ENCODE results near the gene SNAPC3. TPM values are rescaled to one million over a fixed set of nuclear protein-coding genes. Genes with fewer than 3 reads are reported as not detected.
"Not testable (repeated sequence)": the region's sequence is repeated elsewhere in the genome, so short reads cannot be mapped to it uniquely, and the experiment has no call there.

The SNAPC3 gene
- total RNA-seq (2014; rRNA removed; shearing (Covaris generic)) = 24.5 TPM in 2 replicates

DNA sequence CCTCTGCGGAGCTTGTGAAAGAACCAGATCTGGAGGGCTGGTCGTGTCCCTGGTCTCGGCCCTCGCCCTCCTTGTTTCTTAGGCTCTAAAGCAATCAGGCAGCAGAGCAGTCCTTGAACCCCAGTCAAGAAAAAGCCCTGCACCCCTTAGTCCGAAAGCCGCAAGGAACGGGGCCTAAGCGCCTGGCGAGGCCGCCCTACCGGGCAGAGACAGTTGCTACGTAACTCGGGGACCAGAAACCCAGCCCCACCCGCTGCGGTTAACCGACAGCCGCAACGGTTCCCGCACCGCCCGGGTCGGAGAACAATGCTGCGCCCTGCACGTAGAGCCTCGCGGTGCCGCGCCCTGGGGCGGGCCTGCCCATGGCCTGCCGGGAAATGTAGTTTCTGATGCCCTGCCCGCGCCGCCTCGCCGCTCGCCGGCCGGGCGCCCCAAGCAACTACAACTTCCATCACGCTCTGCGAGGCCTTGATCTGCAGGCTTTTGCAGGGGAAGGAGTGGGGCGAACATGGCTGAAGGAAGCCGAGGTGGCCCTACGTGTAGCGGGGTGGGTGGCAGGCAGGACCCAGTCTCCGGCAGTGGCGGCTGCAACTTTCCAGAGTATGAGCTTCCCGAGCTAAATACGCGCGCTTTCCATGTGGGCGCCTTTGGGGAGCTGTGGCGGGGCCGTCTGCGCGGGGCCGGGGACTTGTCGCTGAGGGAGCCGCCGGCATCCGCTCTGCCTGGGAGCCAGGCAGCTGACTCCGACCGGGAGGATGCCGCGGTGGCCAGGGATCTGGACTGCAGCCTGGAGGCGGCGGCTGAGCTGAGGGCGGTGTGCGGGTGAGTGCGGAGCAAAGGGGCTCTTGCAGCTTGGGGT lies at the start of gene SNAPC3:
Gene SNAPC3, plus strand, starts transcription at position 505 of the 859 bp plus-strand sequence. Its CDS starts 4 bp downstream, at position 509.
- DNase-seq (ENCODE audit: low read depth) = peak; percentile 91

GRCh38 chr9:15373881-15374280 lies 48.8 kb upstream of the SNAPC3 start:
- no peak for DNase-seq (ENCODE audit: low read depth)

DNA sequence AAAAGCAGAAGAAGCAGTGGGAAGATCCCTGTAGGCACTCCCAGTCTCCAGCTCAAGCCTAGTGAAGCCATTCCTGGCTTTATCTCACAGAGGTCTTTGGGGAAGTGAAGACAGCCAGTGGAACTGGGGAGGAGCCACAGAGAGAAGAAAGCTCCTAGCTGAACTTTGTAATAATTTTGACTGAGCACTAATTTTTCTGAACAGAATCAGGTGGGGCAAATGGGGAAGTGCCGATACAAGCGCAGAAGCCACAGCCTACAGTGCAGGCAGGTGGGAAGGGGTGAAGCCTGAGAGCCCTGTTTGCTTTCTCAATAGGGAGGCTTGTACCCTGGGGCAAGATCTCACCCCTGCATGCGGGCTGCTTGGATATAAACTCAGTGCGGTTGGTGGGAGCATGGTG lies 48.4 kb upstream of the SNAPC3 start:
- DNase-seq (ENCODE audit: low read depth) = no peak

GRCh38 chr9:15374825-15375224 lies 47.9 kb upstream of the SNAPC3 start:
- no peak for DNase-seq (ENCODE audit: low read depth)

- DNase-seq (ENCODE audit: low read depth) = no peak
These were observed 44.8 kb upstream of the SNAPC3 start for GRCh38 chr9:15377625-15378540.

DNA sequence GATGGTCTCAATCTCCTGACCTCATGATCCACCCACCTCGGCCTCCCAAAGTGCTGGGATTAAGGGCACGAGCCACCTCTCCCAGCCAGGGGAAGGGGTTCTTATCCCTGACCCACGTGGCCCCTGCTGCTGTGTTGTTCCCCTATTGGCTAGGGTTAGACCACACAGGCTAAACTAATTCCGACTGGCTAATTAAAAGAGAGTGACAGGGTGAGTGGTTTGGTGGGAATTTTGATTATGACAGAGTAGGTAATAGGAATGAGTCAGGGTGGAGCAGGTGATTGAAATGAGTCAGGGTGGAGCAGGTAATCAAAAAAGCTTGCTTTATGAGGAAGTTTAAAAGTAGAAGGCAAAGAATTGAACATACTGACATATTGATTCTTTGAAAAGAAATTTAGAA lies 43.4 kb upstream of the SNAPC3 start:
- not testable (repeated sequence) for DNase-seq (ENCODE audit: low read depth)

DNA sequence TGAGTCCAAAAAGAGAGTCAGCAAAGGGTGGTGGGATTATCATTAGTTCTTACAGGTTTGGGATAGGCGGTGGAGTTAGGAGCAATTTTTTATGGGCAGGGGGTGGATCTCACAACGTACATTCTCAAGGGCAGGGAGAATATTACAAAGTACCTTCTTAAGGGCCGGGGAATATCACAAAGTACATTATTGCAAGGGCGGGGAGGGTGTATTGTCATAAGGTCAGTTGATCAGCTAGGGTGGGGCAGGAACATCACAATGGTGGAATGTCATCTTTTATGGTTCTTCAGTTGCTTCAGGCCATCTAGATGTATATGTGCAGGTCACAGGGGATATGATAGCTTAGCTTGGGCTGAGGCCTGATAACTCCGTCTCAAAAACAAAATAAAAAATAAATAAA lies 42.8 kb upstream of the SNAPC3 start:
- DNase-seq (ENCODE audit: low read depth) = not testable (repeated sequence)

DNA sequence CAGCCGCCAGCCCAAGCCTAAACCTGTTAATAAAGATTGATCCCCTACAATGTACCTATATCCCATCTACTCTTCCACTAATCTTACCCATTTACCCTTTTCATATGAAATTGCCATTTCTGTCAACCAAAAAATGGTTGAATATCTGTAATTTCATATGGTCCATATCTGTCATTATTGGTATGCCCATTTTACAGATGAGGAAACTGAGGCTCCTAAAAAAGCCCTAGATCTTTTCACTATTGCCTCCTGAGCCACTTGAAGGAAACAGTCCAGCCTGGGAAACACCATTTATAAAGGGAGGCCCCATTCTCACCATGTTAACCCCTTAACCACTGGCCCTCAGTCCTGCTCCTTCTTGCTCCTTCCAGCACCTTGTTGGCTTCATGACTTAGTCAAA lies 41.2 kb upstream of the SNAPC3 start:
- DNase-seq (ENCODE audit: low read depth) = no peak

DNA sequence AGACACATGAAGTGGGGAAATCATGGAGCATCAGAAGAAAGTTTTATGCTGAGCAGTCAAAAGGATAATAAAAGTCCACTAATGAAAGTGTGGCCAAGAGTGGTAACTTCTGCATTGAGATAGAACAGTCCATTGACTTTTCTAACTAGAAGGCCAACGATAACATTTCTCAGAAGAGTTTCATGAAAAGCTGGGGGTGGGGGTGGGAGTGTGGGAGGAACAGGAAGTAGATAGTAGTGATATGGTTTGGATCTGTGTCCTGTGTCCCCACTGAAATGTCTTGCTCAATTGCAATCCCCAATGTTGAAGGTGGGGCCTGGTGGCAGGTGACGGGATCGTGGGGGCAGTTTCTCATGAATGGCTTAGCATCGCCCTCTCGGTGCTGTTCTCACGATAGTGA lies 36.2 kb upstream of the SNAPC3 start:
- no peak for DNase-seq (ENCODE audit: low read depth)

- no peak for DNase-seq (ENCODE audit: low read depth)
These were observed 33.5 kb upstream of the SNAPC3 start for GRCh38 chr9:15389173-15389572.

GRCh38 chr9:15389631-15390030 lies 33.0 kb upstream of the SNAPC3 start:
- DNase-seq (ENCODE audit: low read depth) = no peak

DNA sequence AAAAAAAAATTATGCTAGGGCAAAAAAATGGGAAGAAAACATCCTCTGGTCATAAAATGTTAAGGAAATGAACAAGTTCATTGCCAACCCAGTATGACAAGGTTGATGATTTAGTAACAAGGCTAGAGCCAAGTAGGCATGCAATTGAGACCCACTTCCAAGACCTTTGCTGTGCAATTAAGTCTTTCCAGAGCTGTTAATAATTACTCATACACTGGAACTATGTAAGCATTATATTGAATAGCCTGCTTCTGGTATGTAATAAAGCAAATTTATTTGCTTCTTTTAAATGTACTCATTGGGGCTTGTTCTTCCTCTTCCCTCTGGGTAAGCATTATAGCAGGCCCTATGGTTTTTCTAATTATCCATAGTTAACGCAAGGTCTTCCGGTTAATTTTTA lies 32.5 kb upstream of the SNAPC3 start:
- no peak for DNase-seq (ENCODE audit: low read depth)

DNA sequence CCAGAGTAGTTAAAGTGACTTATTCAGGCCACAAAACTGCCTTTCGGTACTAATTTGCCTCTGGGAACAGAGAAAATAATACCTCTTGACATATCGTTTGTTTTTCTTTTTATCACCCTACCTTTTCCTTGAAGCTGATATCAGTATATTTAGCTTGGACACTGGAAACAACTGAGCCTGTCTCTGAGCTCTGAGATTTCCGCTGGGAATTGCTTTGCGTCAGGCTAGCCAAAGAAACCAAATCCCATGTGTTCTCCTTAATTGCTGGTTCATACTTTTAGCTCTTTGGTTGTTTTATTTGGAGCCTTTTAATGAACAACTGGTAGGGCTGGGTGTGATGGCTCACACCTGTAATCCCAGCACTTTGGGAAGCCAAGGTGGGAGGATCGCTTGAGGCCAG lies 30.3 kb upstream of the SNAPC3 start:
- DNase-seq (ENCODE audit: low read depth) = no peak

DNA sequence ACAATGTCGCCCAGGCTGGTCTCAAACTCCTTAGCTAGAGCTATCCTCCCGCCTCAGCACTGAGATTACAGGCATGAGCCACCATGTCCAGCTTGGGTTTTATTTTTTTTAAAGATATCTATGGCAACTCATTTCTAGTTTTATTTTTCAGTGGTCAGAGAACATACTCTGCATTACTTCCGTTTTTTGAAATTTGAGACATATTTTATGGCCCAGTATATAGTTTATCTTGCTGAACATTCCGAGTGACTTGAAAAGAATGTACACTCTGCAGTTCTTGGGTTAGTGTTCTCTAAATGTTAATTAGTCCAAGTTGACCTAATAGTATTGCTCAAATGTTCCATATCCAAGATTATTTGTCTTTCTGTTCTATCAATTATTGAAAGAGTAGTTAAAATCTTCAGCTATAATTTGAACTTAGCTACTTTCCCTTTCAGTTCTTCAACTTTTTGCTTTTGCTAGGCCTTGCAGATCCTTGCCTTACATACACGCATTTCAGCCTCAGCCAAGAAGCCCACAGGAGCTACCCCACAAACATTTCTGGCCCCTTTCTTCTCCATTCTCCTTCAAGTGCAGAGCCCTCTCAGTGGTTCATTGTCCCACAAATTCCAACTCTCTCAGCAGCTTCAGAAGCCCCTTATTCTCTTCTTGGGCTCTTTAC lies 22.3 kb upstream of the SNAPC3 start:
- no peak for DNase-seq (ENCODE audit: low read depth)

- DNase-seq (ENCODE audit: low read depth) = no peak
These were observed 21.4 kb upstream of the SNAPC3 start for GRCh38 chr9:15401266-15401665.

DNA sequence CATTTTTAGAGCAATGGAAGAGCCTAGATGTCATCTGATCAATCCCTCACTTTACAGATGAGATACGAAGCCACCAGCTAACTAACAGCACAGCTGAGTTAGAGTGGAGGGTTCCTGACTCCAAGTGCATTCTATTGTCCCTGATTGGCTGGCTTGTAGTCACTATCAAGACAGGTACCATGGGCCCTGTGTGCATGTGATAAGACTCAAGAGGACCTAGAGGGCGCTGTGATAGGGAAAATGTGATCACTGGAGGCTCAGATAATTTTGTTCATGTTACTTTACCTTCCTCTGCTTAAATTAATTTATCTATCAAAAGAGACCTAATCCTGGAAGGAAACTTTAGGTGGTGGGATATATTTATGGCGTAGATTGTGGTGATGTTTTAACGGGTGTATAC lies 19.5 kb upstream of the SNAPC3 start:
- DNase-seq (ENCODE audit: low read depth) = no peak

DNA sequence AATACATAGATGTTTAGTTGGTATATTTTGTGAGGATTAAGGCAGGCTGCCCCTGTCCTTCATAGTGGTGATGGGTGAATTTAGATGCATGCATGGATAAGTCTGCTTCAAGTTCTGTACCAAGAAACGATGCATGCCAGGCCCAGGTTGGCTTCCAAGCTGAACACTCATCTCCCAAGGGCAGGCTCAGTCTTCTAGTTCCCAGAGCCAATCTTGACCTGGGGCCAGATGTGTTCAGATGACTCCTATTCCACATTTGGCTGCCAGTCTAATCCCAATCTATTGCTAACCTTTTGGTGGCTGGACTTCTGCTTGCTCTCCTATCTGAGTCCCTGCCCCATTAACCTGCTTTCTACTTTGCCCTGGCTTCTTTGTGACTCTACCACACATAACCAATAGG lies 18.5 kb upstream of the SNAPC3 start:
- no peak for DNase-seq (ENCODE audit: low read depth)

DNA sequence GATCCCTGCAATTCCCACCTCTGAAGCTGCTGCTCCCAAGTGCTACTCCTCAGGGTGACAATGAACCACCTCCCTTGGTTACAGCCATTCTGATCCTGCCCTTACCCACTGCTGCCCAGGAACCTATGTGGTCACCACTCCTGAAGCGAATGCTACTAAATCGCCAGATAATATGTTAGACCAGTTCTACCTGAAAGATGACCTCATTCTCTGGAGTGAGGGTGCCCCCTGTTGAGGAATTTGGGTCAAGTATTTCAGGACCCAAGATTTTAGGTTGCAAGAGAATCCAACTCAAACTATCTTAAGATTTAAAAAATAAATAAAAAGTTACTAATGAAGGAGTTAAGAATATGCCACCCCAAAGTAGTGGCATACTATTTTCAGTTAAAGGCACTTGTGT lies 5.8 kb upstream of the SNAPC3 start:
- peak; percentile 29 for DNase-seq (ENCODE audit: low read depth)

DNA sequence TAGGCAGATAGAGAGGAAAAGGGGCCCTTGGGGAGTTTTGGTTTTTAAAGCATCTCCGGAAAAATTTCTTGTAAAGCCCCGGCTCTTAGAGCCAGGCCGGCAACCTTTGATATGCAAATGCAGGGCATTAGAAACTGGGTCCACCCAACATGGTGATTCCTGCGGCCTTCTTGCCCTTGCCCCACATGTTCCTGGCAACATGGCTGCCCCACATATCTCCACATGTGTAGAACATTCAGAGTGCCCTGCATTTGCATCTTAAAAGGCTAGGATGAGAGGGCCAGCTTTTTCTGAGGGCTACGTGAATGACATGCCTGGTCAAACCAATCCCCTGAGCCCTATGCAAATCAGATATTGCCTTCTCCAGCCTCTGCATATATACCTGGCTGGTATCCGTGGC lies 5.0 kb upstream of the SNAPC3 start:
- DNase-seq (ENCODE audit: low read depth) = no peak

- DNase-seq (ENCODE audit: low read depth) = no peak
These were observed 1.9 kb upstream of the SNAPC3 start for GRCh38 chr9:15420796-15421195.

GRCh38 chr9:15421532-15421931 lies 1.1 kb upstream of the SNAPC3 start:
- DNase-seq (ENCODE audit: low read depth) = no peak

GRCh38 chr9:15421990-15422371 lies 695 bp upstream of the SNAPC3 start:
- no peak for DNase-seq (ENCODE audit: low read depth)

Data from RPMI7951 (cell line).